ES-I3 (cell line): ENCODE results near the gene NCR1.
"Not testable (repeated sequence)": the region's sequence is repeated elsewhere in the genome, so short reads cannot be mapped to it uniquely, and the experiment has no call there.

Experiments used
- H3K36me3 ChIP-seq: 2 replicates; pipeline ENCODE4 v1.6.1; 2013; ENCODE audit warnings: mild to moderate bottlenecking, low read length, control low read depth, moderate library complexity; ENCODE audit not compliant: insufficient read depth
- H3K4me1 ChIP-seq: 2 replicates; pipeline ENCODE4 v1.6.1; 2013; ENCODE audit warnings: mild to moderate bottlenecking, control low read depth, low read length; ENCODE audit not compliant: insufficient read depth
- H3K9ac ChIP-seq: 2 replicates; pipeline ENCODE4 v1.6.1; 2013; ENCODE audit warnings: low read depth, mild to moderate bottlenecking, low read length, moderate library complexity
- H3K9me3 ChIP-seq: 2 replicates; pipeline ENCODE4 v1.6.1; 2013; ENCODE audit warnings: mild to moderate bottlenecking, low read length, moderate library complexity; ENCODE audit not compliant: control insufficient read depth, insufficient read depth

The NCR1 gene, protein sequence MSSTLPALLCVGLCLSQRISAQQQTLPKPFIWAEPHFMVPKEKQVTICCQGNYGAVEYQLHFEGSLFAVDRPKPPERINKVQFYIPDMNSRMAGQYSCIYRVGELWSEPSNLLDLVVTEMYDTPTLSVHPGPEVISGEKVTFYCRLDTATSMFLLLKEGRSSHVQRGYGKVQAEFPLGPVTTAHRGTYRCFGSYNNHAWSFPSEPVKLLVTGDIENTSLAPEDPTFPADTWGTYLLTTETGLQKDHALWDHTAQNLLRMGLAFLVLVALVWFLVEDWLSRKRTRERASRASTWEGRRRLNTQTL

GRCh38 chr19:54905803-54906511 is at the start of gene NCR1:
Gene NCR1 (plus strand): TSS chr19:54906148. CDS start chr19:54906188, 40 bp downstream.
- H3K9ac ChIP-seq = peak within 1 kb of the TSS; percentile 9; the same call in 1 of the 2 replicates
- no peaks in the 10 kb centered on the region for H3K9me3 ChIP-seq
- no peaks in the 10 kb centered on the region for H3K36me3 ChIP-seq
- peaks cover 7% of the 10 kb centered on the region for H3K4me1 ChIP-seq

GRCh38 chr19:54858476-54858875 is 47.5 kb upstream of the NCR1 start:
- H3K36me3 ChIP-seq, H3K9me3 ChIP-seq, H3K9ac ChIP-seq, H3K4me1 ChIP-seq: not testable (repeated sequence)

- H3K9ac ChIP-seq, H3K9me3 ChIP-seq, H3K36me3 ChIP-seq, H3K4me1 ChIP-seq: not testable (repeated sequence)
These were observed 46.5 kb upstream of the NCR1 start for GRCh38 chr19:54859421-54859820.

DNA sequence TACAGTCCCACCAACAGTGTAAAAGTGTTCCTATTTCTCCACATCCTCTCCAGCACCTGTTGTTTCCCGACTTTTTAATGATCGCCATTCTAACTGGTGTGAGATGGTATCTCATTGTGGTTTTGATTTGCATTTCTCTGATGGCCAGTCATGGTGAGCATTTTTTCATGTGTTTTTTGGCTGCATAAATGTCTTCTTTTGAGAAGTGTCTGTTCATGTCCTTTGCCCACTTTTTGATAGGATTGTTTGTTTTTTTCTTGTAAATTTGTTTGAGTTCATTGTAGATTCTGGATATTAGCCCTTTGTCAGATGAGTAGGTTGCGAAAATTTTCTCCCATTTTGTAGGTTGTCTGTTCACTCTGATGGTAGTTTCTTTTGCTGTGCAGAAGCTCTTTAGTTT is 42.5 kb upstream of the NCR1 start:
- H3K9ac ChIP-seq, H3K4me1 ChIP-seq, H3K9me3 ChIP-seq, H3K36me3 ChIP-seq: not testable (repeated sequence)

DNA sequence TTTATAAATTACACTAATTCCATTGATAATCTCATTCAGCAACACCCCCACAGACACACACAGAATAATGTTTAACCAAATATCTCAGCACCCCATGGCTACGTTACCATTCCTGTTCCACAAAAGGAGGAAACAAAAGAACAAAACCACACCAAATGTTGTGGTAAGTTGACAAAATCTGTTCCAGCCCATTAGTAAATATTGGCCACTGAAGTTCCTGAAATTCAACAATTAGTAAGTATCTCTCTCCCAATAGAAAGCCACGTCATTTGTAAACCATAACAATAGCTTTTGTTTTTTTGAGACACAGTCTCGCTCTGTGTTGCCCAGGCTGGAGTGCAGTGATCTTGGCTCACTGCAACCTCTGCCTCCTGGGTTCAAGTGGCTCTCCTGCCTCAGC is 34.3 kb upstream of the NCR1 start:
- Histone ChIP-seq H3K4me1 (peaks cover 3% of the 10 kb centered on the region; the same call in 1 of the 2 replicates), H3K9ac (no peak overlapping the region), H3K9me3 (no peaks in the 10 kb centered on the region; the same call in 1 of the 2 replicates)

GRCh38 chr19:54873990-54874389 is 32.0 kb upstream of the NCR1 start, which contains the start of gene FCAR:
Gene FCAR (plus strand): TSS chr19:54874235. CDS start chr19:54874290, 55 bp downstream.
- no peaks in the 10 kb centered on the region for H3K36me3 ChIP-seq
- H3K9ac ChIP-seq = no peak within 1 kb of the TSS
- H3K9me3 ChIP-seq = no peaks in the 10 kb centered on the region; the same call in 1 of the 2 replicates
- H3K4me1 ChIP-seq = peaks cover 3% of the 10 kb centered on the region; the same call in 1 of the 2 replicates

More for the DNA sequence above, 34.3 kb upstream of the NCR1 start:
- no peaks in the 10 kb centered on the region for H3K36me3 ChIP-seq

GRCh38 chr19:54875506-54875905 is 30.4 kb upstream of the NCR1 start:
- H3K36me3 ChIP-seq = no peaks in the 10 kb centered on the region
- H3K4me1 ChIP-seq = peaks cover 3% of the 10 kb centered on the region; the same call in 1 of the 2 replicates
- no peak overlapping the region for H3K9ac ChIP-seq
- H3K9me3 ChIP-seq = no peaks in the 10 kb centered on the region; the same call in 1 of the 2 replicates

GRCh38 chr19:54877471-54877870 is 28.5 kb upstream of the NCR1 start:
- H3K9ac ChIP-seq = no peak overlapping the region
- no peaks in the 10 kb centered on the region; the same call in 1 of the 2 replicates for H3K9me3 ChIP-seq
- H3K36me3 ChIP-seq = no peaks in the 10 kb centered on the region
- H3K4me1 ChIP-seq = no peaks in the 10 kb centered on the region

GRCh38 chr19:54881884-54882283 is 24.1 kb upstream of the NCR1 start:
- Histone ChIP-seq H3K36me3 (no peaks in the 10 kb centered on the region), H3K9me3 (no peaks in the 10 kb centered on the region), H3K4me1 (no peaks in the 10 kb centered on the region), H3K9ac (no peak overlapping the region)

GRCh38 chr19:54882758-54883157 is 23.2 kb upstream of the NCR1 start:
- no peaks in the 10 kb centered on the region for H3K36me3 ChIP-seq
- H3K9ac ChIP-seq = no peak overlapping the region
- no peaks in the 10 kb centered on the region for H3K9me3 ChIP-seq
- H3K4me1 ChIP-seq = no peaks in the 10 kb centered on the region

GRCh38 chr19:54883228-54883627 is 22.7 kb upstream of the NCR1 start:
- H3K9ac ChIP-seq = no peak overlapping the region

GRCh38 chr19:54888239-54888638 is 17.7 kb upstream of the NCR1 start:
- H3K9ac ChIP-seq = no peak overlapping the region
- no peaks in the 10 kb centered on the region for H3K9me3 ChIP-seq
- H3K4me1 ChIP-seq = no peaks in the 10 kb centered on the region
- no peaks in the 10 kb centered on the region for H3K36me3 ChIP-seq

More at GRCh38 chr19:54883228-54883627, 22.7 kb upstream of the NCR1 start:
- Histone ChIP-seq H3K36me3 (no peaks in the 10 kb centered on the region), H3K4me1 (no peaks in the 10 kb centered on the region), H3K9me3 (no peaks in the 10 kb centered on the region)

- Histone ChIP-seq H3K9me3 (no peaks in the 10 kb centered on the region), H3K9ac (no peak overlapping the region)
These were observed 16.4 kb upstream of the NCR1 start for GRCh38 chr19:54889566-54889965.

DNA sequence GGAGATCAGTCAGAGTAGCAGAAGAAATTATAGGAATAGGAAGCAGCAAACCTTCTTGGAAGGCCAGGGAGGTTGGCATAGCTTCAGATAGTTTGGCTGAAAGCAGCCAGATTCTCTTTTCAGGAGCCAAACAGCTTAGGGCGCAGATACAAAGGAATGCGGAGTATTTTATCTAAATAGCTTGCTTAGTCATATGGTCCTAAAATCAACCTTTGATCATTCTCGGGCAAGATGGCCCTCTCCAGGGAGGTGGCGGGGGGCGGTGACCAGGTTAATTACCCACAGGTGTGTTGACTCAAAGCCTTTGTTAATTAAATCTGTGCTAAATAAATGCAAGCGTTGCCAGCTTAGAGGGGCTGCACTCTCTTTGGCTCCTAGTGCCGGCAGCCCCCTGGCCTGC is 12.5 kb upstream of the NCR1 start:
- Histone ChIP-seq H3K36me3 (no peaks in the 10 kb centered on the region), H3K9ac (peak overlapping the region; percentile 44), H3K9me3 (no peaks in the 10 kb centered on the region), H3K4me1 (0 out of 2 replicates have a peak, but pooled peaks cover 3% of the 10 kb centered on the region)

More at GRCh38 chr19:54889566-54889965, 16.4 kb upstream of the NCR1 start:
- H3K36me3 ChIP-seq = no peaks in the 10 kb centered on the region
- H3K4me1 ChIP-seq = no peaks in the 10 kb centered on the region

- H3K4me1 ChIP-seq, H3K36me3 ChIP-seq, H3K9me3 ChIP-seq: not testable (repeated sequence)
- H3K9ac ChIP-seq = peak overlapping the region; percentile 44; the same call in 1 of the 2 replicates
These were observed 11.8 kb upstream of the NCR1 start for GRCh38 chr19:54894106-54894505.
